Adrenal gland (tissue), 5 donors: ENCODE data around the gene GPATCH4.

Experiments used
- CTCF ChIP-seq, 6 experiments: fragments of 450-650 bp in 4 of 6; fragments of 200-600 bp in 2 of 6; sonication (generic) in 1 of 6; IDR thresholded peaks; 1 replicate in 5 of 6; 2 replicates in 1 of 6; pipeline versions ENCODE4 v1.5.1 to v1.8.0; 2016 to 2021; ENCODE audit warnings: antibody characterized with exemption in 6 of 6, mild to moderate bottlenecking in 2 of 6, moderate library complexity in 1 of 6
- POLR2A ChIP-seq, 2 donors: fragments of 450-650 bp; IDR thresholded peaks; one replicate each; pipeline ENCODE4 v1.6.1; 2017; ENCODE audit warnings: antibody characterized with exemption in 2 of 2, mild to moderate bottlenecking in 2 of 2, moderate library complexity in 1 of 2
- donor health status: DM: no; HTN: no; CAD: no.

GRCh38 chr1:156642265-156643048 is 41.2 kb upstream of the GPATCH4 start:
- TF ChIP-seq CTCF (IDR thresholded peaks at IDR 0.05) (no peak), POLR2A (IDR thresholded peaks at IDR 0.05) (no peak)
